ENCODE results near the gene DGKE.

DGKE gene

GRCh38 chr17:56830726-56831368 is 3.1 kb upstream of the DGKE start:
- H3K4me3 ChIP-seq (ENCODE audit: low read depth, low read length) = no peak overlapping the region
- no peak for TF ChIP-seq CTCF (IDR thresholded peaks at IDR 0.05; ENCODE audit: insufficient read depth, low read depth, low read length, missing control alignments)
- no peak for DNase-seq (ENCODE audit: low read depth)

- TF ChIP-seq CTCF (IDR thresholded peaks at IDR 0.05; ENCODE audit: insufficient read depth, low read depth, low read length, missing control alignments) = no peak
- DNase-seq (ENCODE audit: low read depth) = no peak
- no peak overlapping the region for H3K4me3 ChIP-seq (ENCODE audit: low read depth, low read length)
These were observed 2.4 kb upstream of the DGKE start for GRCh38 chr17:56831369-56832095.

GRCh38 chr17:56832446-56832845 is 1.5 kb upstream of the DGKE start:
- H3K4me3 ChIP-seq (ENCODE audit: low read depth, low read length) = peak overlapping the region; percentile 61
- peak; percentile 25 for DNase-seq (ENCODE audit: low read depth)
- TF ChIP-seq CTCF (IDR thresholded peaks at IDR 0.05; ENCODE audit: insufficient read depth, low read depth, low read length, missing control alignments) = no peak

GRCh38 chr17:56833057-56833808 is 718 bp upstream of the DGKE start:
- H3K4me3 ChIP-seq (ENCODE audit: low read depth, low read length) = peak overlapping the region; percentile 61
- DNase-seq (ENCODE audit: low read depth) = peak; percentile 91
- TF ChIP-seq CTCF (IDR thresholded peaks at IDR 0.05; ENCODE audit: insufficient read depth, low read depth, low read length, missing control alignments) = no peak

- DNase-seq (ENCODE audit: low read depth) = peak; percentile 90
- H3K4me3 ChIP-seq (ENCODE audit: low read depth, low read length) = peak overlapping the region; percentile 61
- TF ChIP-seq CTCF (IDR thresholded peaks at IDR 0.05; ENCODE audit: insufficient read depth, low read depth, low read length, missing control alignments) = peak; percentile 29
These were observed 671 bp downstream of the DGKE start for GRCh38 chr17:56834380-56835263.

GRCh38 chr17:56835264-56835585 is 1.3 kb downstream of the DGKE start:
- no peak for DNase-seq (ENCODE audit: low read depth)
- no peak for TF ChIP-seq CTCF (IDR thresholded peaks at IDR 0.05; ENCODE audit: insufficient read depth, low read depth, low read length, missing control alignments)
- H3K4me3 ChIP-seq (ENCODE audit: low read depth, low read length) = peak overlapping the region; percentile 61

Data from GM12865 (cell line).